PC-3 (cell line): ENCODE results near the gene OR5B21.

Experiments
- EZH2phosphoT487 ChIP-seq: fragments of 300-600 bp; sonication (generic); IDR thresholded peaks from 2 replicates; pipeline ENCODE4 v1.6.1; 2018; ENCODE audit warnings: mild to moderate bottlenecking, antibody characterized with exemption, low read length, borderline replicate concordance
- TF ChIP-seq, protein P1 (sequence below): fragments of 300-600 bp; sonication (generic); conservative IDR thresholded peaks from 2 replicates; pipeline ENCODE4 v1.5.1; 2017; ENCODE audit warnings: antibody characterized with exemption, low read depth, mild to moderate bottlenecking, low read length

DNA sequence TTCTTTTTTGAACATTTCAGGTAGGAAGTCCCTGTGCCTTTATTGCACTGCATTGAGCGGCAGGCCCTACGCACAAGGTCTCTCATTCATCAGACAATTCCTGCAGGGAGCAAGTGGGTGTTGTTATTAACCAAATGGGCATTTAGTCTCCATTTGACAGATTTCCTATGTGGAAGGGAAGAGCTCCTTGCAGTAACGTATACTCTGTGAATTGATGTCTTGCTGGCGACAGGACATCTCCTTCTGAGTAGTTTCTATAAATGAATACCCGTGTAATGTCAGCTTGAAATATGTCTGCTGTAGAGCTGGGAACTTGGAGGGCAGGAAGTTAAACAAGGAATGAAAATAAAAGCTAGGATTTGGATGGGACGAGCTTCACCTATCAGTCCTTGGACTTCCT is 3.7 kb downstream of the OR5B21 start:
- TF ChIP-seq, protein P1, sequence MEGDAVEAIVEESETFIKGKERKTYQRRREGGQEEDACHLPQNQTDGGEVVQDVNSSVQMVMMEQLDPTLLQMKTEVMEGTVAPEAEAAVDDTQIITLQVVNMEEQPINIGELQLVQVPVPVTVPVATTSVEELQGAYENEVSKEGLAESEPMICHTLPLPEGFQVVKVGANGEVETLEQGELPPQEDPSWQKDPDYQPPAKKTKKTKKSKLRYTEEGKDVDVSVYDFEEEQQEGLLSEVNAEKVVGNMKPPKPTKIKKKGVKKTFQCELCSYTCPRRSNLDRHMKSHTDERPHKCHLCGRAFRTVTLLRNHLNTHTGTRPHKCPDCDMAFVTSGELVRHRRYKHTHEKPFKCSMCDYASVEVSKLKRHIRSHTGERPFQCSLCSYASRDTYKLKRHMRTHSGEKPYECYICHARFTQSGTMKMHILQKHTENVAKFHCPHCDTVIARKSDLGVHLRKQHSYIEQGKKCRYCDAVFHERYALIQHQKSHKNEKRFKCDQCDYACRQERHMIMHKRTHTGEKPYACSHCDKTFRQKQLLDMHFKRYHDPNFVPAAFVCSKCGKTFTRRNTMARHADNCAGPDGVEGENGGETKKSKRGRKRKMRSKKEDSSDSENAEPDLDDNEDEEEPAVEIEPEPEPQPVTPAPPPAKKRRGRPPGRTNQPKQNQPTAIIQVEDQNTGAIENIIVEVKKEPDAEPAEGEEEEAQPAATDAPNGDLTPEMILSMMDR, result no peak
- TF ChIP-seq EZH2phosphoT487, result no peak
